ENCODE results near the gene ADAMTS14.

- TF ChIP-seq CTCF (IDR thresholded peaks at IDR 0.05) (no peak), POLR2A (IDR thresholded peaks at IDR 0.05) (no peak)
Measured at GRCh38 chr10:70674560-70675495, 2.5 kb downstream of the ADAMTS14 start.

All from adrenal gland (tissue), 5 donors.